ENCODE results near the gene KIF20B.
"Not testable (repeated sequence)": the region's sequence is repeated elsewhere in the genome, so short reads cannot be mapped to it uniquely, and the experiment has no call there.

KIF20B gene

GRCh38 chr10:89759531-89759930 lies 58.1 kb downstream of the KIF20B start:
- Histone ChIP-seq H2BK12ac (ENCODE audit: low read length) (no peak overlapping the region), H2AFZ (ENCODE audit: low read length) (no peak overlapping the region), H3K36me3 (replicated peaks in 1 of 2; ENCODE audit: control insufficient read depth in 2 of 2, insufficient read depth in 2 of 2, low read length in 2 of 2) (peaks cover 9 to 88% of the 10 kb centered on the region in 2 donors), H3K27ac (replicated peaks; ENCODE audit: low read length) (no peak overlapping the region), H3K18ac (ENCODE audit: low read length) (no peak overlapping the region), H3K9ac (ENCODE audit: low read depth, low read length, poor library complexity) (no peak overlapping the region), H3K4me3 (ENCODE audit: low read length in 2 of 2) (no peak overlapping the region), H2BK15ac (ENCODE audit: low read length) (no peak overlapping the region), H2BK5ac (ENCODE audit: low read length) (no peak overlapping the region), H2AK5ac (ENCODE audit: low read depth, low read length) (no peak overlapping the region), H3K4me2 (ENCODE audit: insufficient read depth, low read length, poor library complexity, severe bottlenecking) (no peak overlapping the region), H3K79me1 (ENCODE audit: low read depth, low read length) (no peaks in the 10 kb centered on the region), H4K91ac (ENCODE audit: low read depth, low read length, poor library complexity) (no peak overlapping the region), H3K27me3 (ENCODE audit: control insufficient read depth in 3 of 3, insufficient read depth in 3 of 3, low read depth in 1 of 3, low read length in 3 of 3) (no peaks in the 10 kb centered on the region), H2BK120ac (ENCODE audit: low read depth, low read length) (no peak overlapping the region), H3K4me1 (ENCODE audit: control insufficient read depth in 2 of 2, insufficient read depth in 1 of 2, low read depth in 1 of 2, low read length in 2 of 2) (no peaks in the 10 kb centered on the region), H3K9me3 (replicated peaks in 1 of 2; ENCODE audit: control insufficient read depth in 2 of 2, insufficient read depth in 1 of 2, low read depth in 1 of 2, low read length in 2 of 2) (peaks cover 0 to 9% of the 10 kb centered on the region in 2 donors), H3K14ac (ENCODE audit: low read length) (no peak overlapping the region), H3K4ac (ENCODE audit: low read length) (no peak overlapping the region), H3K23ac (ENCODE audit: low read depth, low read length, poor library complexity) (no peak overlapping the region), H4K8ac (ENCODE audit: low read depth, low read length) (no peak overlapping the region)
- no CpG with 5 or more reads among the region's 1 CpG for WGBS, 2 donors (ENCODE audit: extremely low coverage in 2 of 2, insufficient read length in 2 of 2, insufficient replicate concordance in 1 of 2)
- no peak for DNase-seq (ENCODE audit: low spot score)

DNA sequence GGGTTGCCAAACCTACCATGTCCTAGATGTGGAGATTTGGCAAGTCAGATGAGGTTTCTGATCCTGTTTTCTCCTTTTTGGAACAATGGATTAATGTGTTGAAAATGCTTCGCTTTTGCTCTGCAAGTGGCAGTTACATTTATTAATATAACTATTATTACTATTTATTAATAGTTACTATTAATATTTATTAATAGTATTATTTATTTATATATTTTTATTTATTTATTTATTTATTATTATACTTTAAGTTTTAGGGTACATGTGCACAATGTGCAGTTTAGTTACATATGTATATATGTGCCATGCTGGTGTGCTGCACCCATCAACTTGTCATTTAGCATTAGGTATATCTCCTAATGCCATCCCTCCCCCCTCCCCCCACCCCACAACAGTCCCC lies 62.3 kb downstream of the KIF20B start:
- not testable (repeated sequence) for H3K4me1 ChIP-seq (ENCODE audit: control insufficient read depth in 2 of 2, insufficient read depth in 1 of 2, low read depth in 1 of 2, low read length in 2 of 2); H2BK12ac ChIP-seq (ENCODE audit: low read length); H3K14ac ChIP-seq (ENCODE audit: low read length); H2BK120ac ChIP-seq (ENCODE audit: low read depth, low read length); H3K23ac ChIP-seq (ENCODE audit: low read depth, low read length, poor library complexity); H2AFZ ChIP-seq (ENCODE audit: low read length); H3K79me1 ChIP-seq (ENCODE audit: low read depth, low read length); H3K9ac ChIP-seq (ENCODE audit: low read depth, low read length, poor library complexity); H3K4me3 ChIP-seq (ENCODE audit: low read length in 2 of 2); H2BK5ac ChIP-seq (ENCODE audit: low read length); DNase-seq (ENCODE audit: low spot score); H3K27me3 ChIP-seq (ENCODE audit: control insufficient read depth in 3 of 3, insufficient read depth in 3 of 3, low read depth in 1 of 3, low read length in 3 of 3); H2BK15ac ChIP-seq (ENCODE audit: low read length); H3K4me2 ChIP-seq (ENCODE audit: insufficient read depth, low read length, poor library complexity, severe bottlenecking); H4K91ac ChIP-seq (ENCODE audit: low read depth, low read length, poor library complexity); H3K4ac ChIP-seq (ENCODE audit: low read length); H3K18ac ChIP-seq (ENCODE audit: low read length); H3K27ac ChIP-seq (replicated peaks; ENCODE audit: low read length); H3K9me3 ChIP-seq (replicated peaks in 1 of 2; ENCODE audit: control insufficient read depth in 2 of 2, insufficient read depth in 1 of 2, low read depth in 1 of 2, low read length in 2 of 2); H4K8ac ChIP-seq (ENCODE audit: low read depth, low read length); H2AK5ac ChIP-seq (ENCODE audit: low read depth, low read length)
- no CpG with 5 or more reads among the region's 1 CpG for WGBS, 2 donors (ENCODE audit: extremely low coverage in 2 of 2, insufficient read length in 2 of 2, insufficient replicate concordance in 1 of 2)
- peaks cover 9 to 75% of the 10 kb centered on the region in 2 donors for H3K36me3 ChIP-seq (replicated peaks in 1 of 2; ENCODE audit: control insufficient read depth in 2 of 2, insufficient read depth in 2 of 2, low read length in 2 of 2)

GRCh38 chr10:89771684-89772083 lies 70.3 kb downstream of the KIF20B start:
- Histone ChIP-seq H2BK12ac (ENCODE audit: low read length) (no peak overlapping the region), H3K9ac (ENCODE audit: low read depth, low read length, poor library complexity) (no peak overlapping the region), H2AFZ (ENCODE audit: low read length) (no peak overlapping the region), H3K36me3 (replicated peaks in 1 of 2; ENCODE audit: control insufficient read depth in 2 of 2, insufficient read depth in 2 of 2, low read length in 2 of 2) (peaks cover 8 to 97% of the 10 kb centered on the region in 2 donors), H3K23ac (ENCODE audit: low read depth, low read length, poor library complexity) (no peak overlapping the region), H3K27ac (replicated peaks; ENCODE audit: low read length) (no peak overlapping the region), H4K91ac (ENCODE audit: low read depth, low read length, poor library complexity) (no peak overlapping the region), H3K79me1 (ENCODE audit: low read depth, low read length) (no peaks in the 10 kb centered on the region), H2BK15ac (ENCODE audit: low read length) (no peak overlapping the region), H3K18ac (ENCODE audit: low read length) (no peak overlapping the region), H3K4me3 (ENCODE audit: low read length in 2 of 2) (no peak overlapping the region), H4K8ac (ENCODE audit: low read depth, low read length) (no peak overlapping the region), H3K9me3 (replicated peaks in 1 of 2; ENCODE audit: control insufficient read depth in 2 of 2, insufficient read depth in 1 of 2, low read depth in 1 of 2, low read length in 2 of 2) (peaks cover 0 to 18% of the 10 kb centered on the region in 2 donors), H2BK120ac (ENCODE audit: low read depth, low read length) (no peak overlapping the region), H3K4me2 (ENCODE audit: insufficient read depth, low read length, poor library complexity, severe bottlenecking) (no peak overlapping the region), H2BK5ac (ENCODE audit: low read length) (no peak overlapping the region), H3K4ac (ENCODE audit: low read length) (no peak overlapping the region), H3K4me1 (ENCODE audit: control insufficient read depth in 2 of 2, insufficient read depth in 1 of 2, low read depth in 1 of 2, low read length in 2 of 2) (no peaks in the 10 kb centered on the region), H2AK5ac (ENCODE audit: low read depth, low read length) (no peak overlapping the region), H3K14ac (ENCODE audit: low read length) (no peak overlapping the region), H3K27me3 (ENCODE audit: control insufficient read depth in 3 of 3, insufficient read depth in 3 of 3, low read depth in 1 of 3, low read length in 3 of 3) (no peaks in the 10 kb centered on the region)
- DNase-seq (ENCODE audit: low spot score) = no peak
- WGBS, 2 donors (ENCODE audit: extremely low coverage in 2 of 2, insufficient read length in 2 of 2, insufficient replicate concordance in 1 of 2) = no CpG with 5 or more reads among the region's 5 CpGs

- H3K4me3 ChIP-seq (ENCODE audit: low read length in 2 of 2) = no peak overlapping the region
- peaks cover 6 to 90% of the 10 kb centered on the region in 2 donors for H3K36me3 ChIP-seq (replicated peaks in 1 of 2; ENCODE audit: control insufficient read depth in 2 of 2, insufficient read depth in 2 of 2, low read length in 2 of 2)
These were observed 71.7 kb downstream of the KIF20B start for GRCh38 chr10:89773081-89773480.

More at GRCh38 chr10:89773081-89773480, 71.7 kb downstream of the KIF20B start:
- no peak overlapping the region for H4K8ac ChIP-seq (ENCODE audit: low read depth, low read length)
- no peak overlapping the region for H3K27ac ChIP-seq (replicated peaks; ENCODE audit: low read length)
- H3K4me1 ChIP-seq (ENCODE audit: control insufficient read depth in 2 of 2, insufficient read depth in 1 of 2, low read depth in 1 of 2, low read length in 2 of 2) = no peaks in the 10 kb centered on the region
- no peak overlapping the region for H3K14ac ChIP-seq (ENCODE audit: low read length)
- H2AFZ ChIP-seq (ENCODE audit: low read length) = no peak overlapping the region
- no peak overlapping the region for H3K23ac ChIP-seq (ENCODE audit: low read depth, low read length, poor library complexity)
- no CpG with 5 or more reads among the region's 1 CpG for WGBS, 2 donors (ENCODE audit: extremely low coverage in 2 of 2, insufficient read length in 2 of 2, insufficient replicate concordance in 1 of 2)
- no peak overlapping the region for H3K4ac ChIP-seq (ENCODE audit: low read length)
- H3K79me1 ChIP-seq (ENCODE audit: low read depth, low read length) = no peaks in the 10 kb centered on the region
- H2BK120ac ChIP-seq (ENCODE audit: low read depth, low read length) = no peak overlapping the region
- H2BK5ac ChIP-seq (ENCODE audit: low read length) = no peak overlapping the region
- no peak overlapping the region for H2AK5ac ChIP-seq (ENCODE audit: low read depth, low read length)
- no peak overlapping the region for H4K91ac ChIP-seq (ENCODE audit: low read depth, low read length, poor library complexity)
- H2BK15ac ChIP-seq (ENCODE audit: low read length) = no peak overlapping the region
- no peaks in the 10 kb centered on the region for H3K27me3 ChIP-seq (ENCODE audit: control insufficient read depth in 3 of 3, insufficient read depth in 3 of 3, low read depth in 1 of 3, low read length in 3 of 3)
- H2BK12ac ChIP-seq (ENCODE audit: low read length) = no peak overlapping the region
- DNase-seq (ENCODE audit: low spot score) = no peak
- H3K9ac ChIP-seq (ENCODE audit: low read depth, low read length, poor library complexity) = no peak overlapping the region
- no peak overlapping the region for H3K18ac ChIP-seq (ENCODE audit: low read length)
- peaks cover 0 to 18% of the 10 kb centered on the region in 2 donors for H3K9me3 ChIP-seq (replicated peaks in 1 of 2; ENCODE audit: control insufficient read depth in 2 of 2, insufficient read depth in 1 of 2, low read depth in 1 of 2, low read length in 2 of 2)
- no peak overlapping the region for H3K4me2 ChIP-seq (ENCODE audit: insufficient read depth, low read length, poor library complexity, severe bottlenecking)

Data from neuronal stem cell (in vitro differentiated cells).